ENCODE results near the gene CADM4.

Gene CADM4

GRCh38 chr19:43575955-43576878 is 63.4 kb downstream of the CADM4 start:
- H3K9me3 ChIP-seq: no peaks in the 10 kb centered on the region
- peaks cover 0 to 26% (median 11%) of the 10 kb centered on the region in 4 donors for H3K4me1 ChIP-seq
- intact Hi-C loops (cut with DNase I; ENCODE audit: low total_unique reads): loop anchor here (1.0 kb wide), 1 partner anchor 20 kb away; the partner anchor contains the start of genes IRGQ and ZNF576
- H3K4me3 ChIP-seq: peak overlapping the region; percentile 76 to 77
- peak overlapping the region; percentile 63 to 77 for H3K27ac ChIP-seq
- TF ChIP-seq CTCF (IDR thresholded peaks at IDR 0.05): no peak
- no peaks in the 10 kb centered on the region for H3K27me3 ChIP-seq
- H3K36me3 ChIP-seq: peaks cover 0 to 13% (median 4%) of the 10 kb centered on the region in 3 donors
- DNase-seq: no peak

- Histone ChIP-seq H3K27me3 (no peaks in the 10 kb centered on the region), H3K4me3 (peak within 1 kb of the TSS; percentile 76 to 77), H3K9me3 (no peaks in the 10 kb centered on the region), H3K27ac (peak within 1 kb of the TSS; percentile 77 to 87), H3K36me3 (peaks cover 0 to 21% (median 4%) of the 10 kb centered on the region in 3 donors), H3K4me1 (peaks cover 0 to 21% (median 10%) of the 10 kb centered on the region in 4 donors)
- DNase-seq: peak; percentile 98 to 99
- intact Hi-C loops (cut with DNase I; ENCODE audit: low total_unique reads): loop anchor here (1.0 kb wide), 1 partner anchor 21 kb away; the partner anchor contains the start of genes IRGQ and ZNF576
- no peak for TF ChIP-seq CTCF (IDR thresholded peaks at IDR 0.05)
Observed at GRCh38 chr19:43575156-43575950, 64.3 kb downstream of the CADM4 start, which contains the start of the genes PINLYP and XRCC1. Gene PINLYP, plus strand, starts transcription at chr19:43575801. Its CDS starts 1,391 bp downstream, at chr19:43577192. Gene XRCC1, minus strand, starts transcription at chr19:43575527. Its CDS starts 69 bp downstream, at chr19:43575458.

GRCh38 chr19:43574424-43575155 is 65.1 kb downstream of the CADM4 start:
- no peak for DNase-seq
- no peak for TF ChIP-seq CTCF (IDR thresholded peaks at IDR 0.05)

More at GRCh38 chr19:43574424-43575155, 65.1 kb downstream of the CADM4 start:
- Histone ChIP-seq H3K9me3 (no peaks in the 10 kb centered on the region), H3K4me3 (peak overlapping the region; percentile 76 to 77), H3K4me1 (peaks cover 0 to 16% (median 10%) of the 10 kb centered on the region in 4 donors), H3K27me3 (no peaks in the 10 kb centered on the region), H3K27ac (peak overlapping the region; percentile 77 to 87), H3K36me3 (peaks cover 0 to 21% (median 4%) of the 10 kb centered on the region in 3 donors)
- intact Hi-C loops (cut with DNase I; ENCODE audit: low total_unique reads): loop anchor here (1.0 kb wide), 1 partner anchor 22 kb away; the partner anchor contains the start of genes IRGQ and ZNF576

All from tibial artery (tissue), 4 donors.